Measurements from ENCODE around the gene TENT5C.

TENT5C gene

GRCh38 chr1:117627546-117628130 lies 21.8 kb downstream of the TENT5C start:
- Histone ChIP-seq H3K27ac (replicated peaks) (no peak overlapping the region), H3K4me3 (replicated peaks; ENCODE audit: insufficient read depth, low read length) (no peak overlapping the region), H3K27me3 (ENCODE audit: insufficient read depth, poor library complexity, severe bottlenecking) (no peaks in the 10 kb centered on the region)
- TF ChIP-seq SPI1 (IDR thresholded peaks at IDR 0.05; ENCODE audit: borderline replicate concordance, low read depth) = peak; percentile 39; the same call in 1 of the 2 replicates
- no peak for TF ChIP-seq POLR2AphosphoS5 (IDR thresholded peaks at IDR 0.05; ENCODE audit: low read depth)
- no peak for DNase-seq (ENCODE audit: low read depth in 1 of 2, low spot score in 1 of 2)

GRCh38 chr1:117628343-117628742 lies 22.5 kb downstream of the TENT5C start:
- DNase-seq (ENCODE audit: low read depth in 1 of 2, low spot score in 1 of 2) = no peak
- TF ChIP-seq CTCF (IDR thresholded peaks at IDR 0.05; ENCODE audit: insufficient read depth, low read length) (no peak), POLR2AphosphoS5 (IDR thresholded peaks at IDR 0.05; ENCODE audit: low read depth) (no peak), GABPA (IDR thresholded peaks at IDR 0.05; ENCODE audit: low read depth) (no peak), SPI1 (IDR thresholded peaks at IDR 0.05; ENCODE audit: borderline replicate concordance, low read depth) (no peak), REST (IDR thresholded peaks at IDR 0.05; ENCODE audit: insufficient replicate concordance, low read depth) (no peak)

GRCh38 chr1:117629625-117630422 lies 24.0 kb downstream of the TENT5C start:
- Histone ChIP-seq H3K4me3 (replicated peaks; ENCODE audit: insufficient read depth, low read length) (no peak overlapping the region), H3K27me3 (ENCODE audit: insufficient read depth, poor library complexity, severe bottlenecking) (no peaks in the 10 kb centered on the region), H3K27ac (replicated peaks) (no peak overlapping the region)
- TF ChIP-seq CTCF (IDR thresholded peaks at IDR 0.05; ENCODE audit: insufficient read depth, low read length) = no peak
- TF ChIP-seq SPI1 (IDR thresholded peaks at IDR 0.05; ENCODE audit: borderline replicate concordance, low read depth) = no peak
- TF ChIP-seq GABPA (IDR thresholded peaks at IDR 0.05; ENCODE audit: low read depth) = no peak
- TF ChIP-seq POLR2AphosphoS5 (IDR thresholded peaks at IDR 0.05; ENCODE audit: low read depth) = no peak
- no peak for TF ChIP-seq REST (IDR thresholded peaks at IDR 0.05; ENCODE audit: insufficient replicate concordance, low read depth)
- DNase-seq (ENCODE audit: low read depth in 1 of 2, low spot score in 1 of 2) = no peak

More at GRCh38 chr1:117628343-117628742, 22.5 kb downstream of the TENT5C start:
- Histone ChIP-seq H3K27me3 (ENCODE audit: insufficient read depth, poor library complexity, severe bottlenecking) (no peaks in the 10 kb centered on the region), H3K27ac (replicated peaks) (no peak overlapping the region), H3K4me3 (replicated peaks; ENCODE audit: insufficient read depth, low read length) (no peak overlapping the region)

- H3K27ac ChIP-seq (replicated peaks) = no peak overlapping the region
- no peak for TF ChIP-seq SPI1 (IDR thresholded peaks at IDR 0.05; ENCODE audit: borderline replicate concordance, low read depth)
- no peak for TF ChIP-seq POLR2AphosphoS5 (IDR thresholded peaks at IDR 0.05; ENCODE audit: low read depth)
- TF ChIP-seq GABPA (IDR thresholded peaks at IDR 0.05; ENCODE audit: low read depth) = no peak
- no peak for TF ChIP-seq CTCF (IDR thresholded peaks at IDR 0.05; ENCODE audit: insufficient read depth, low read length)
- no peak for TF ChIP-seq REST (IDR thresholded peaks at IDR 0.05; ENCODE audit: insufficient replicate concordance, low read depth)
- no peaks in the 10 kb centered on the region for H3K27me3 ChIP-seq (ENCODE audit: insufficient read depth, poor library complexity, severe bottlenecking)
- no peak for DNase-seq (ENCODE audit: low read depth in 1 of 2, low spot score in 1 of 2)
- H3K4me3 ChIP-seq (replicated peaks; ENCODE audit: insufficient read depth, low read length) = no peak overlapping the region
Observed at GRCh38 chr1:117630423-117630998, 24.7 kb downstream of the TENT5C start.
